ES-I3 (cell line): ENCODE data around the gene ZNF268.

Experiments used
- H3K36me3 ChIP-seq: 2 replicates; pipeline ENCODE4 v1.6.1; 2013; ENCODE audit warnings: mild to moderate bottlenecking, low read length, control low read depth, moderate library complexity; ENCODE audit not compliant: insufficient read depth
- H3K4me1 ChIP-seq: 2 replicates; pipeline ENCODE4 v1.6.1; 2013; ENCODE audit warnings: mild to moderate bottlenecking, control low read depth, low read length; ENCODE audit not compliant: insufficient read depth
- H3K9ac ChIP-seq: 2 replicates; pipeline ENCODE4 v1.6.1; 2013; ENCODE audit warnings: low read depth, mild to moderate bottlenecking, low read length, moderate library complexity
- H3K9me3 ChIP-seq: 2 replicates; pipeline ENCODE4 v1.6.1; 2013; ENCODE audit warnings: mild to moderate bottlenecking, low read length, moderate library complexity; ENCODE audit not compliant: control insufficient read depth, insufficient read depth

The ZNF268 gene

DNA sequence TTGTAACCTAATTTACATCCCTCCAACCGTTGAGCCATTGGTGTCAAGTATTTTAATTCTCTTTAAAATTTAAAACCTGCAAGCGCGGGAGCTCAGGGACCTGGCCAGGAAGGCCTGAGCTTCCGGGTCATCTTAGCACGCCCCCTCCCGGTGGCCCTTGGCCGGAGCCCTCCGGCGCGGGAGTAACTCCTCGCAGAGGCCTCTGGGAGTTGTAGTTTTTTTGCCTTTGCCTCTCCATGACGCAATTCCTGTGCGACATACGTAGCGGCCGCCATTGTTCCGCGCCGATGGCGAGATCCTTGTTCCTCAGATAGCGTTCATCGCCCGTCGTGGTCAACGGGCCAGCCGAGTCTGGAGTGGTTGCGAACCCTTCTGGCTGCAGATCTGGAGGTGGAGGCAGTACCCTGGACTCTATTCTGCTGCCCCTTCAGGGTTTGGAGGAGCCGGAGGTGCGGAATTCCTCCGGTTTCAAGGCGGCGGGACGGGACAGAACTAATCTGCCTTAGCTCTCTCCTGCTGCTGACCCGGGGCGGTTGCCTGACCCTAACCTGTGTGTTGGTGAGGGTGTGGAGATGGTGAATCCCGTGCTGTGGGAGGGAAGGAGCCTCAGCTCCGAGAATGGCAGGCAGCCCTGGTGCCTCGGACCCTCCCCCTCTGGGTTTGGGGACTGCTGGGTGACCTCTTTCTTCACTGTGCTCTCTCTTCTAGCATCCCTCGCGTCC, at the start of gene ZNF268:
TSS of gene ZNF268 (plus strand) at position 258 of the 722 bp plus-strand sequence. CDS start 503 bp downstream, outside the sequence.
- H3K36me3 ChIP-seq = peaks cover 7% of the 10 kb centered on the region; the same call in 1 of the 2 replicates
- H3K9ac ChIP-seq = peak within 1 kb of the TSS; percentile 80
- peaks cover 28% of the 10 kb centered on the region for H3K9me3 ChIP-seq
- H3K4me1 ChIP-seq = no peaks in the 10 kb centered on the region

DNA sequence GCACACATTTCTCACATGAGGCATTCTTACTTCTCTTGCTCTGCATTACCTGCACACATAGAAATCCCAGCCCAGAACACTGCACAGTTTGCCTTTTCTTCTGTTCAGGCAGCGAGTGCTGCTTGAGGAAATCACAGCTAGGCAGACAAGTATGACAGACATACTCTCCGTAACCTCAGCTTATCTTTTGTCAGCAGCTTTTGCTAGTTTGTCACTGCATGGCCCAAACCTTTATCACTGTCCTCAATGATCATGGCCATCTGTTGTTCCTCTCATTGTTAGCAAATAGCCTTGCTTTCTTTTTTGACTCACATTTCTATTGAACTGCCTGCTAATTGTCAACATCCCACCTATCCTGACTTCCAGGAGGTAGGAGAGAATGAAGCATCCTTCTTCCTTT, 45.5 kb upstream of the ZNF268 start:
- peaks cover 25% of the 10 kb centered on the region; the same call in 1 of the 2 replicates for H3K36me3 ChIP-seq

DNA sequence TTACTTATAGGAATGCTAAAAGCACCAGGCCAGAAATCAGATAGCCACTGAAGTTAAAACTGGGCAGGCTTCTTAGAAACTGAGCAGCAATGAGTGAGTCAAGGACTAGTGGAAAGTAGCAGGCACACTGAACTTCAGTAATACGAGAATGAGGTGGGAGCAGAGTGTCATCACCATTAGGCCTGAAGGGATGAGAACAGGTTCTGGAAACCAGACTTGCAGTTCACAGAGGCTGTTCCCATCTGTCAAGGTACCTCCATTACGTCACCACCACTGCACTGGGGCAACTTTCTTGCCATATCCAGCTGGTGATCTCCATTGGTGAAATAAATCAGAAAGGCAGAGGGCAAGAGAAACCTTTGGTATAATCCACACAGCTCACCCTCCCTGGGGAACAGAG, 35.3 kb upstream of the ZNF268 start:
- Histone ChIP-seq H3K9ac (no peak overlapping the region), H3K9me3 (peaks cover 18% of the 10 kb centered on the region; the same call in 1 of the 2 replicates), H3K4me1 (no peaks in the 10 kb centered on the region), H3K36me3 (peaks cover 9% of the 10 kb centered on the region)

More for the DNA sequence above, 45.5 kb upstream of the ZNF268 start:
- Histone ChIP-seq H3K9me3 (peaks cover under 1% of the 10 kb centered on the region; the same call in 1 of the 2 replicates), H3K4me1 (no peaks in the 10 kb centered on the region), H3K9ac (no peak overlapping the region)

DNA sequence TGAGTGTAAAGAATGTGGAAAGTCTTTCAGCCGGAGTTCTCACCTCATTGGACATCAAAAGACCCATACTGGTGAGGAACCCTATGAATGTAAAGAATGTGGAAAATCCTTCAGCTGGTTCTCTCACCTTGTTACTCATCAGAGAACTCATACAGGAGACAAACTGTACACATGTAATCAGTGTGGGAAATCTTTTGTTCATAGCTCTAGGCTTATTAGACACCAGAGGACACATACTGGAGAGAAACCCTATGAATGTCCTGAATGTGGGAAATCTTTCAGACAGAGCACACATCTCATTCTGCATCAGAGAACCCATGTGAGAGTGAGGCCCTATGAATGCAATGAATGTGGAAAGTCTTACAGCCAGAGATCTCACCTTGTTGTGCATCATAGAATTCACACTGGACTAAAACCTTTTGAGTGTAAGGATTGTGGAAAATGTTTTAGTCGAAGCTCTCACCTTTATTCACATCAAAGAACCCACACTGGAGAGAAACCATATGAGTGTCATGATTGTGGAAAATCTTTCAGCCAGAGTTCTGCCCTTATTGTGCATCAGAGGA, 25.1 kb upstream of the ZNF268 start:
- Histone ChIP-seq H3K36me3 (peaks cover 23% of the 10 kb centered on the region), H3K9ac (no peak overlapping the region), H3K9me3 (peaks cover 28% of the 10 kb centered on the region), H3K4me1 (no peaks in the 10 kb centered on the region)

DNA sequence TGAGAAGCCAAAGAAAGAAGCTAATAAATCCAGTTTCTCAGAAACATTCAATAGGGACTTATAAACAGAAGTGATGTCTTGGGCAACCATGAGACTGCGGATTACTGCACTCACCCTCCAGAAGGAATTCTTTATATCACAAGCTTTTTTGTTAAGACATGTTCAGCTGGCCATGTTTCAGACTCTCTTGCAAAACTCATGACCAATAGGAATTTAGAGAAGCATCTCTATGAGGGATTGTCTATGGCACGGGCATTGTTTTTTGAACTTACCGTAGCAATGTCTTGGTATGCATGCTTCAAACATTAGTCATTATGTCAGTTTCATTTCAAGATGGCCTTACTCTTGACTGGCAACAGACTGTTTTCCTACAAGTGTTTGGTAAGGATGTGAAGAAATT, 15.5 kb upstream of the ZNF268 start:
- H3K9ac ChIP-seq = no peak overlapping the region
- H3K9me3 ChIP-seq = peaks cover 5% of the 10 kb centered on the region

DNA sequence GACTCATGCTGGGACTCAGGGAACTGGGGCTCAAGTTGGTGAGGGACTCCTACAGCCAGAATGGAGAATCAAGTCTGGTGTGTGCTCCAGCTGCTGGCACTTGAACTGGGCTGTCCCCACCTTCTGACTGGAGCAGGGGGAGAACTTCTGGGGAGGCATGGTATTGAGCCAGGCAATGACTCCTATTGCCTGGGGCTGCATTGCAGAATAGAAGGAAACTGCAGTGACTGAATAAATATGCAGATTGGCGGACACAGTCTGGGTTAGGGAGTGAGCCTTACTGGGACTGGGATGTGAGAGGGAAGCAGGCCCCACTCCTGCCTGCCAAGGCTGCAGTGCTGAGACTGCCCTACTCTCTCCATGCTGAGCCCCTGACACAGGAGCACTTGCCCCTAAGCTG, 8.8 kb upstream of the ZNF268 start:
- Histone ChIP-seq H3K36me3 (no peaks in the 10 kb centered on the region), H3K4me1 (no peaks in the 10 kb centered on the region), H3K9ac (no peak overlapping the region), H3K9me3 (peaks cover 2% of the 10 kb centered on the region)

More for the DNA sequence above, 15.5 kb upstream of the ZNF268 start:
- no peaks in the 10 kb centered on the region for H3K36me3 ChIP-seq
- no peaks in the 10 kb centered on the region for H3K4me1 ChIP-seq

DNA sequence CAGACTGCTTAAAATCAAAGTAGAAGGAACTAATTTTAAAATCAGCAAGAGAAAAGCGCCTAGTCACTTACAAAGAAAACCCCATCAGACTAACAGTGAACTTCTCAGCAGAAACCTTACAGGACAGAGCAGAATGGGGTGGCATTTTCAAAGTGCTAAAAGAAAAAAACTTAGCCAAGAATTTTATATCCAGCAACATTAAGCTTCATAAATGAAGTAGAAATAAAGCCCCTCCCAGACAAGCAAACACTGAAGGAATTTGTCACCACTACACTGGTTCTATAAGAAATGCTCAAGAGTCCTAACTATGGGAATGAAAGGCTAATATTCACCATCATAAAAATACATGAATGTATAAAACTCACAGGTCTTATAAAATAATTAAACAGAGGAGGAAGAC, 6.4 kb upstream of the ZNF268 start:
- H3K9me3 ChIP-seq = peaks cover 2% of the 10 kb centered on the region
- no peaks in the 10 kb centered on the region for H3K36me3 ChIP-seq
- H3K4me1 ChIP-seq = no peaks in the 10 kb centered on the region
- no peak overlapping the region for H3K9ac ChIP-seq

DNA sequence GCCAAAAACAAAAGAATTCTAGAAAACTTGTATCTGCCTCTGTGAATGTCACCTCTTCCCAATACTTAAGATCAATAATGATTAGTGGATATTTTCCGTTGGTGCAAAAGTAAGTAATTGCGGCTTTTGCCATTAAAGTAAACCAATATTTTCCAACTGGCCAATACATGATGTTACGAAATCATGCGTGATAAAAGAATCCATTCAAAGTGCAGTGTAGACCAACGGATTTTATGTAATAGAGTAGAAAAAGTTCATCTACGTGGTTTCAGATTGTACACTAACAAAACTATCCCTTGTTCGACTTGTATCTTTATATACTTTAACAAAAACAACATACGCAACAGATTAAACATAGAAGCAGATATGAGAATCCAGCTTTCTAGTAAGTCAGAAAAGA, 626 bp upstream of the ZNF268 start:
- no peaks in the 10 kb centered on the region for H3K4me1 ChIP-seq
- no peak overlapping the region for H3K9ac ChIP-seq
- peaks cover 3% of the 10 kb centered on the region; the same call in 1 of the 2 replicates for H3K36me3 ChIP-seq
- peaks cover 24% of the 10 kb centered on the region for H3K9me3 ChIP-seq

DNA sequence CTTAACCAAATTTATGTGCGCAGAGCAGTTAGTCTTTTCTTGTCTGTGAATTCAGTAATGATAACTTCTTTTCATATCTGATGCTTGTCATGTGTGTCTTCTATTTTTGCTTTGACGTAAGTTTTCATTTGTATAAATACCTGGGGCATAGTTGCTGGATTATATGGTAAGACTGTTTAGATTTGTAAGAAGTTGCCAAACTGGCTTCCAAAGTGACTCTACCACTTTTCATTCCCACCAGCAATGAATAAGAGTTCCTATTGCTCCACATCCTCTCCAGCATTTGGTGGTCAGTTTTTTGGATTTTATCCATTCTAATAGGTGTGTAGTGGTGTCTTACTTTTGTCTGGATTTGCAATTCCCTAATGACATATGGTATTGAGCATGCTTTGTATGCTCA, 8.9 kb downstream of the ZNF268 start:
- Histone ChIP-seq H3K4me1 (no peaks in the 10 kb centered on the region), H3K9me3 (peaks cover 42% of the 10 kb centered on the region), H3K9ac (no peak overlapping the region), H3K36me3 (peaks cover 73% of the 10 kb centered on the region)

DNA sequence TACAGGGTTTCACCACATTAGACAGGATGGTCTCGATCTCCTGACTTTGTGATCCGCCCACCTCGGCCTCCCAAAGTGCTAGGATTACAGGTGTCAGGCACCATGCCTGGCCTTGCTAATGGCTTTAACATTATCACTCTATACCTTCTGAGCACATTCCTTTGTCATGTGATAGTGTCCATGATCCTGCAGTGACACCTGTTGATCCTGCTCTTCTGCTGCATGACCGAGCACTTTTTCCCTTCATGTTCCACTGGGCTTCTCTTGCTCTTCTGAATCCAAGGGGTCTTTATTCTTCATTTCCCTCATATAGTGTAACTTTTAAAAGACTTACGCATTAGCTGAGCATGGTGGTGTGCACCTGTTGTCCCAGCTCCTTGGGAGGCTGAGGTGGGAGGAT, 11.6 kb downstream of the ZNF268 start:
- Histone ChIP-seq H3K36me3 (peaks cover 56% of the 10 kb centered on the region), H3K9me3 (peaks cover 35% of the 10 kb centered on the region)

DNA sequence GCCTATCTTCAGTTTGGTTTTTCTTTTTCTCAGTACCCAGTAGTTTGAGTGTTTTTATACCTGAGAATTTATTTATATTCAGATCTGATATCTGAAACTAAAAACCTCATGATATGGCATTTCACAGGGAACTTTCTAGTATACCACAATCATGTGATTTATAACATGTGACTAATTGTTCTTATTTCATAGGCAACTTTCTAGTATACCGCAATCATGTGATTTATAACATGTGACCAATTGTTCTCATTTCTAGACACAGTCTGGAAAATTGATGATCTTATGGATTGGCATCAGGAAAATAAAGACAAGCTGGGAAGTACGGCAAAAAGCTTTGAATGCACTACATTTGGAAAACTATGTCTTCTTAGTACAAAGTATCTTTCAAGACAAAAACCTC, 20.6 kb downstream of the ZNF268 start:
- peaks cover 20% of the 10 kb centered on the region for H3K36me3 ChIP-seq
- H3K9me3 ChIP-seq = peaks cover 53% of the 10 kb centered on the region
- H3K9ac ChIP-seq = no peak overlapping the region
- no peaks in the 10 kb centered on the region for H3K4me1 ChIP-seq

More for the DNA sequence above, 11.6 kb downstream of the ZNF268 start:
- no peak overlapping the region for H3K9ac ChIP-seq
- no peaks in the 10 kb centered on the region for H3K4me1 ChIP-seq

DNA sequence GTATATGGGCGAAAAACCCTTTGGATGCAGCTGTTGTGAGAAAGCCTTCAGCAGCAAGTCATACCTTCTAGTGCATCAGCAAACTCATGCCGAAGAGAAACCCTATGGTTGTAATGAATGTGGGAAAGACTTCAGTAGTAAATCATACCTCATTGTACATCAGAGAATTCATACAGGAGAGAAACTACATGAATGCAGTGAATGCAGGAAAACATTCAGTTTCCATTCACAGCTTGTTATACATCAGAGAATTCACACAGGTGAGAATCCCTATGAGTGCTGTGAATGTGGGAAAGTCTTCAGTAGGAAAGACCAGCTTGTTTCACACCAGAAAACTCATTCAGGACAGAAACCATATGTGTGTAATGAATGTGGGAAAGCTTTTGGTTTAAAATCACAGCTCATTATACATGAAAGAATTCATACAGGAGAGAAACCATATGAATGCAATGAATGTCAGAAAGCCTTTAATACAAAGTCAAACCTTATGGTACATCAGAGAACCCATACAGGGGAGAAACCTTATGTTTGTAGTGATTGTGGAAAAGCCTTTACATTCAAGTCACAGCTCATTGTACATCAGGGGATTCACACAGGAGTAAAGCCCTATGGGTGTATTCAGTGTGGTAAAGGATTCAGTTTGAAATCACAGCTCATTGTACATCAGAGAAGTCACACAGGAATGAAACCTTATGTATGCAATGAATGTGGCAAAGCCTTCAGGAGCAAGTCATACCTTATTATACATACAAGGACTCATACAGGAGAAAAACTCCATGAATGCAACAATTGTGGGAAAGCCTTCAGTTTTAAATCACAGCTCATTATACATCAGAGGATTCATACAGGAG, 21.4 kb downstream of the ZNF268 start:
- H3K9me3 ChIP-seq = peaks cover 56% of the 10 kb centered on the region
- H3K36me3 ChIP-seq = peaks cover 20% of the 10 kb centered on the region
- H3K4me1 ChIP-seq = no peaks in the 10 kb centered on the region
- H3K9ac ChIP-seq = no peak overlapping the region

DNA sequence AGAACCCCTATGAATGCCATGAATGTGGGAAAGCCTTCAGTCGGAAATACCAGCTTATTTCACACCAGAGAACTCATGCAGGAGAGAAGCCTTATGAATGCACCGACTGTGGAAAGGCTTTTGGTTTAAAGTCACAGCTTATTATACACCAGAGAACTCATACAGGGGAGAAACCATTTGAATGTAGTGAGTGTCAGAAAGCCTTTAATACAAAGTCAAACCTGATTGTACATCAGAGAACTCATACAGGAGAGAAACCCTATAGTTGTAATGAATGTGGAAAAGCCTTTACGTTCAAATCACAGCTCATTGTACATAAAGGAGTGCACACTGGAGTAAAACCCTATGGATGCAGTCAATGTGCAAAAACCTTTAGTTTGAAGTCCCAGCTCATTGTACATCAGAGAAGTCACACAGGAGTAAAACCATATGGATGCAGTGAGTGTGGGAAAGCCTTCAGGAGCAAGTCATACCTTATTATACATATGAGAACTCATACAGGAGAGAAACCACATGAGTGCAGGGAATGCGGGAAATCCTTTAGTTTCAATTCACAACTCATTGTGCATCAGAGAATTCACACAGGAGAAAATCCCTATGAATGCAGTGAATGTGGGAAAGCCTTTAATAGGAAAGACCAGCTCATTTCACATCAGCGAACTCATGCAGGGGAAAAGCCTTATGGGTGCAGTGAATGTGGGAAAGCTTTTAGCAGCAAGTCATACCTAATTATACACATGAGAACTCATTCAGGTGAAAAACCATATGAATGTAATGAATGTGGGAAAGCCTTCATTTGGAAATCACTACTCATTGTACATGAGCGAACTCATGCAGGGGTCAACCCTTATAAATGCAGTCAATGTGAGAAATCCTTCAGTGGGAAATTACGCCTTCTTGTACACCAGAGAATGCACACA, 22.3 kb downstream of the ZNF268 start:
- Histone ChIP-seq H3K9ac (no peak overlapping the region), H3K4me1 (no peaks in the 10 kb centered on the region), H3K9me3 (peaks cover 56% of the 10 kb centered on the region), H3K36me3 (peaks cover 20% of the 10 kb centered on the region)

DNA sequence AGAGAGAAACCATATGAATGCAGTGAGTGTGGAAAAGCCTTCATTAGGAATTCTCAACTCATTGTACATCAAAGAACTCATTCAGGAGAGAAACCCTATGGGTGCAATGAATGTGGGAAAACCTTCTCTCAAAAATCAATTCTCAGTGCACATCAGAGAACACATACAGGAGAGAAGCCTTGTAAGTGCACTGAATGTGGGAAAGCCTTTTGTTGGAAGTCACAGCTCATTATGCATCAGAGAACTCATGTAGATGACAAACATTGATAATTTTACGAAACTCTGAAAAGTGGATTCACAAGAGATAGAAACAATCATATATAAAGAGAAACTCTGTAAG, 22.9 kb downstream of the ZNF268 start:
- Histone ChIP-seq H3K36me3 (peaks cover 20% of the 10 kb centered on the region), H3K4me1 (no peaks in the 10 kb centered on the region), H3K9ac (no peak overlapping the region), H3K9me3 (peaks cover 56% of the 10 kb centered on the region)
